HG02642 (cell line): Measurements from ENCODE around the gene TK1.
A peak's percentile ranks its signal among the peaks of the same experiment; 100 is the strongest.
"Not testable (repeated sequence)": the region's sequence is repeated elsewhere in the genome, so short reads cannot be mapped to it uniquely, and the experiment has no call there.

Source experiments
- ATAC-seq: cut with Tn5 transposase; IDR thresholded peaks from one replicate; pipeline ENCODE4 v1.9.1; 2021; ENCODE audit warnings: mild to moderate bottlenecking; ENCODE audit not compliant: unreplicated experiment, poor library complexity

TK1 gene

GRCh38 chr17:78186692-78187595, at the start of gene TK1, which contains the start of gene AFMID:
TSS of gene TK1 (minus strand) at chr17:78187052. CDS start at chr17:78186994, 58 bp downstream.
TSS of gene AFMID (plus strand) at chr17:78187362. CDS start at chr17:78187371, 9 bp downstream.
- peak; percentile 93 for ATAC-seq

DNA sequence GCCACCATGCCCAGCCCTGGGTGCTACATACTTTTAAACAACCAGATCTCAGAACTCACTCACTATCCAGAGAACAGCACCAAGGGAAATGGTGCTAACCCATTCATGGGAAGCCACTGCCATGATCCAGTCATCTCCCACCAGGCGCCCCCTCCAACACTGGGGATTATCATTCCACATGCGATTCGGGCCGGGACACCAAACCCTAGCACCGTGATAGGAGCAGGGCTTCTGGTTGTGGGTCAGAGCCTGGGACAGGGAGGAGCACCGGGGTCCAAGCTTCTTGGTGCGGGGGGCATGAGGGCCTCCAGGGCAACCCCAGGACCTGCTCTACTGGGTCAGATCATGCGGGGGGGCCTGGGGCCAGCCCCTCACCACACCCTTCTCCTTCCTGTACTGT, 49.0 kb upstream of the TK1 start:
- no peak for ATAC-seq

- ATAC-seq, result not testable (repeated sequence)
Measured at GRCh38 chr17:78235022-78235421, 48.2 kb upstream of the TK1 start.

GRCh38 chr17:78234261-78234865, 47.5 kb upstream of the TK1 start:
- ATAC-seq, result no peak

- ATAC-seq, result no peak
Measured at GRCh38 chr17:78233678-78234077, 46.8 kb upstream of the TK1 start.

DNA sequence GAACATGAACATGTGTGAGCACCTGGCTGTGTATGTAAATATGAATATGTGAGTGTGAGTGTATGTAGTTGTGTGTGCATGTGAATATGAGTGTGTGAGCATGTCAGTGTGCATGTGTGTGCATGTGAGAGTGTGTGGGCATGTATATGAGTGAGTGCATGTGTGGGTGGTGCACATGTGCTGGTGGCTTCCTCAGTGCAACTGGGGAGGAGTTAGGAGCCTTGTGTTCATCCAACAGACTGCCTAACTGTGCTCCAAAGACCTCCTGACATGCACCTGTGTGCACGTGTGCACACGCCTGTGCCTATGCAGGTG, 46.0 kb upstream of the TK1 start:
- ATAC-seq, result no peak

DNA sequence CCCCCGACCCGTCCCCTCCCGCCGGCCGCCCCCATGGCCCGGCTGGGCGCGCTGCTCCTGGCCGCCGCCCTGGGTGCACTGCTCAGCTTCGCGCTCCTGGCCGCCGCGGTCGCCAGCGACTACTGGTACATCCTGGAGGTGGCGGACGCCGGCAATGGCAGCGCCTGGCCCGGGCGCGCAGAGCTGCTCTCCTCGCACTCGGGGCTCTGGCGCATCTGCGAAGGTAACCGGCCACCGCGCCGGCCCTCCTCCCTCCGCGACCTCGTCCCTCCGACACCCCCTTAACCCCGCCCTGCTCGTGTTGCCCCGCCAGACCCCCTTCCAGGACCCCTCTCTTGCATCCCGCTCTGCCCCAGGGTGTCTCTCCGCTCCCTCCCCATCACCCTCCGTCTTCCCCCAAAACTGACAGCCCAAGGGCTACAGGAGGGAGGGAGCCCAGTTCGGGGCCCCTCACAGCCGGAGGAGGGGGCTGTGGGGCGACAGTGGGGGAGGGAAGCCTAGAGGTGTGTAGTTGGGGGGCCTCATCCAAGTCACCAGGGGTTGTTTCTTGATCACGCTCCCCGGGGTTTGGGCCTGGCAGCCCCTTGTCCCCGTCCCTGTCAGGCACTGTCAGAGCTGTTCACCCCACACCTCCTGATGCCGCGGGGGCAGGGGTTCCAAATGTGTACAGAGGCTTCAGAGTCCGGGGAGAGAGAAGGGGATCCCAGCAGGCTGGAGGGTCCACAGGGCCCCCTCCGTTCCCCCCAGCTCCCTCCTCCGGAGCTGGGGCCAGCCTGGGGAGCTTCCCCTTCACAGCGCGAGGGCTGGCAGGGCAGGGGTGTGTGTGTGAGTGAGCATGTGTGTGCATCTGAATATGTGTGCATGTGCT, 45.4 kb upstream of the TK1 start:
- ATAC-seq, result no peak

GRCh38 chr17:78230996-78231935, 44.4 kb upstream of the TK1 start, which contains the start of gene TMEM235:
TSS of gene TMEM235 (plus strand) at chr17:78231631. CDS start at chr17:78232024, 393 bp downstream.
- ATAC-seq, result no peak

DNA sequence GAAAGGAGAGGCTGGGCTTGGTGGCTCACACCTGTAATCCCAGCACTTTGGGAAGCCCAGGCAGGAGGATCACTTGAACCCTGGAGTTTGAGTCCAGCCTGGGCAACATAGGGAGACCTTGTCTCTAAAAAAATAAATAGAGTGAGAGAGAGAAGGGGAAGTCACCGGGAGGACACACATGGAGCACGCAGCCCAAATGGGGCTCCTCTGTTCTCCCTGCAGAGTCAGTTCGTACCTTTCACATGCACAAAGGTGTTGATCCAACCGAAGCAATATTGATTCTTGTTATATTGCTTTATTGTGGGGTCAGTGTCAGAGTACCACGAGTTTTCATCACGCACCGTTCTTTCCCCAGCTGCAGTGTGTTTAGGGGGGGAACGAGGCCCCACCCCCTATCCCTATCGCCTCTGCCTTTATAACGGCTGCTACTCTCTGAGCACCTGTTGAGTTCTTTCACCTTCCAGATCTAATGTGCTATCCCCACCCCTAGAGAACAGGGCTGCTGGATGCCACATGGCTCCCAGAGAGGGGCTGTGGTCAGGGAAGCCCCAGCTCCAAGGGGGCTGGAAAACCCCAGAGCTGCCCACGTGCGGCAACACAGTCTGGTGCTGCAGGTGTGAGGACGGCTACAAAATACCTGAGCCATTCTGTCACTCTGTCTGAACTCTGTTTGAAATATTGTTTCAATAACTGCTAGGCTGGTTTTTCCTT, 43.6 kb upstream of the TK1 start:
- ATAC-seq, result no peak

DNA sequence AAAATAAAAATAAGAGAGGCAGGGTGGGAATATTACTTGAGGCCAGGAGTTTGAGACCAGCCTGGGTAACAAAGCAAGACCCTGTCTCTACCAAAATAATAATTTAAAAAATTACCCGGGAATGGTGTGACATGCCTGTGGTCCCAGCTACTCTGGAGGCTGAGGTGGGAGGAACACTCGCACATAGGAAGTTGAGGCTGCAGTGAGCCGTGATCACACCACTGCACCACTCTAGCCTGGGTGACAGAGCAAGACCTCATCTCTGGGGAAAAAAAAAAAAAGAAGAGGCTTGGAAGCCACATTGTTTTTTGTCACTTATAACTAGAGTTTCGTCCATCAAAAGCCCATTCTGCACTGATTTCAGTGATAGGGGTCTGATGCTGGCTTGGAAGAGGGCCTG, 41.3 kb upstream of the TK1 start:
- no peak for ATAC-seq

DNA sequence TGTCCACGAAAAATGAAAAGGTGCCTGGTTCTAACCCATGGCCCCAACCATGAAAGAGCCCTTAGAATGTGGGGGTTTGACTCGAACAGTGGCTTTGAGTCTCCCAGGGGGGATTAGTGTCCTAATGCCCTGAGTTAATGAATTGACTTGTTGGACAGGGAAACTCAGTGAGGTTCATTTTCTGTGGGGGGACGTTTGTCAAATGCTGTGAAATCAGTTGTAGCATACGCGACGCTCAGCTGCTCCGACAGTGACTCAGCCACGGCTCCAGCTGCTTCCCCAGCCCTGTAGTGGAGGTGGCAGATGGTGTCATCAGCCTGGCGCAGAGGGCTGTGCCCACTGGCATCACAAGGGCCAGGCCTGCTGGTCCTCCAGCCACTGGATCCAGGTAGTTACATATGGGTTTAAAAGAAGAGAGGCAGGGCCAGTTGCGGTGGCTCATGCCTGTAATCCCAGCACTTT, 40.6 kb upstream of the TK1 start:
- no peak for ATAC-seq

DNA sequence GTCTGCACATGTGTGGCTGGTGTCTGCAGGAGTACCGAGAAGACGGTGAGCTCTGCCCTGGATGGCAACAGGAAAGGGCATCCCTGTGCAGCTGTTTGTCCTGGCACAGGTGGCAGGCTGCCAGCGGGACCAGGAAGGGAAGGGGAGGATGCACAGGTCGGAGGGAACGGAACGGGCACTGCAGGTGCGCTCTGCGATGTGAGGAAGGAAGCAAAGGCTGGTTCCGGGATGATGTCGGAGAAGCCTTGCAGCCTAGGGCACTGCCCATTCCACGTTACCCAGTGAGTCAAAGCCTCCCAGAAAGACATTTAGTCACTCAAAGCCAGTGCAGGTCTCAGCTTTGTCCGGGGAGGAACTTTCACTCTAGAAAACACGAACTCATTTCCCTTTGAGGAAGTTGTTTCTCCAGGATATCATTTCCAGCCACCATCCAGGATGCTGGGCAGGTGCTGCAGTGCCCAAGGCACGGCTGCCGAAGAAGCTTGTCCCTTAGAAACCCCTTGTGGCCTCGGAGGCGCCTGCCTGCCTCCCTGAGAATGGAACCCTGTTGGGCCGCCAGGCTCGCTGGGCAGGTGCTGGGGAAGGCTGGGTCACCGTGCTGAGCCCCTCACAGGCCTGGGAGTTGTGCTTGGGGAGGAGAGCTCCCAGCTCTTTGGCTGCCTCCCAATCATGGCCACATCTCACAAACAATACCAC, 40.1 kb upstream of the TK1 start:
- ATAC-seq, result no peak

- no peak for ATAC-seq
Measured at GRCh38 chr17:78226055-78226758, 39.4 kb upstream of the TK1 start.

DNA sequence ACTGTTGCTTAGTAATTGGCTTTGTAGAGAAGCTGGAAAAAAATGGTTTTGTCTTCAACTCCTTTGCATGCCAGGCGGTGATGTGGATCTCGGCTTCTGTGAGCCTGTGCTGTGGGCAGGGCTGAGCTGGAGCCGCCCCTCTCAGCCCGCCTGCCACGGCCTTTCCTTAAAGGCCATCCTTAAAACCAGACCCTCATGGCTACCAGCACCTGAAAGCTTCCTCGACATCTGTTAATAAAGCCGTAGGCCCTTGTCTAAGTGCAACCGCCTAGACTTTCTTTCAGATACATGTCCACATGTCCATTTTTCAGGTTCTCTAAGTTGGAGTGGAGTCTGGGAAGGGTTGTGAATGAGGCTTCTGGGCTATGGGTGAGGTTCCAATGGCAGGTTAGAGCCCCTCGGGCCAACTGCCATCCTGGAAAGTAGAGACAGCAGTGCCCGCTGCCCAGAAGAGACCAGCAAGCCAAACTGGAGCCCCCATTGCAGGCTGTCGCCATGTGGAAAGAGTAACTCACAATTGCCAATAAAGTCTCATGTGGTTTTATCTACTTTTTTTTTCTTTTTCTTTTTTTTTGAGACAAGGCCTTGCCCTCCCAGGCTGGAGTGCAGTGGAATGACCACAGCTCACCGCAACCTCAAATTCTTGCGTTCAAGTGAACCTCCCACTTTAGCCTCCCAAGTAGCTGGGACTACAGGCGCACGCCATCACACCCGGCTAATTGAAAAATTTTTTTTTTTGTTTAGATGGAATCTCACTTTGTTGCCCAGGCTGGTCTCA, 38.4 kb upstream of the TK1 start:
- ATAC-seq, result no peak

DNA sequence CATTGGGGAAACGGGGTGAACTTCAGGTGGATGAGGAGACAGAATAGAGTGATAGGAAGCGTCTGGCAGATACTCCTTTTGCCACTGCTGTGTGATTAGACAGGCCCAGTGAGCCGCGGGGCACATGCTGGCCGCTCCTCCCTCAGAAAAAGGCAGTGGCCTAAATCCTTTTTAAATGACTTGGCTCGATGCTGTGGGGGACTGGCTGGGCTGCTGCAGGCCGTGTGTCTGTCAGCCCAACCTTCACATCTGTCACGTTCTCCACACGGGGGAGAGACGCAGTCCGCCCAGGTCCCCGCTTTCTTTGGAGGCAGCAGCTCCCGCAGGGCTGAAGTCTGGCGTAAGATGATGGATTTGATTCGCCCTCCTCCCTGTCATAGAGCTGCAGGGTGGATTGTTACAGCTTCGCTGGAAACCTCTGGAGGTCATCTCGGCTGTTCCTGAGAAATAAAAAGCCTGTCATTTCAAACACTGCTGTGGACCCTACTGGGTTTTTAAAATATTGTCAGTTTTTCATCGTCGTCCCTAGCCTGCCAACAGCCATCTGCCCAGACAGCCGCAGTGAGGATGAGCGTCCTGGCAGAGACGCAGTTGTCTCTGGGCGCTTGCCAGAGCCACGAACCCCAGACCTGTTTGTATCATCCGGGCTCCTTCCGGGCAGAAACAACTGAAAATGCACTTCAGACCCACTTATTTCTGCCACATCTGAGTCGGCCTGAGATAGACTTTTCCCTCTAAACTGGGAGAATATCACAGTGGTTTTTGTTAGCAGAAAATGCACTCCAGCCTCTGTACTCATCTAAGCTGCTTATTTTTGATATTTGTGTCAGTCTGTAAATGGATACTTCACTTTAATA, 37.6 kb upstream of the TK1 start:
- ATAC-seq, result no peak

DNA sequence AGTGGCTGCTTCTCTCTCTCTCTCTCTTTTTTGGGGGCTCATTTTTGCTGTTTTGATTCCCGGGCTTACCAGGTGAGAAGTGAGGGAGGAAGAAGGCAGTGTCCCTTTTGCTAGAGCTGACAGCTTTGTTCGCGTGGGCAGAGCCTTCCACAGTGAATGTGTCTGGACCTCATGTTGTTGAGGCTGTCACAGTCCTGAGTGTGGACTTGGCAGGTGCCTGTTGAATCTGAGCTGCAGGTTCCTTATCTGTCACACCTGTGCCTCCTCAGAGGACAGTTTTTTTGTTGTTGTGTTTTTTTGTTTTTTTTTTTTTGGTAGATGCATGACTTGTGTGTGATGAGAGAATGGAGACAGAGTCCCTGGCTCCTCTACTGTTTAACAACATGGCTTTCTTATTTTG, 36.9 kb upstream of the TK1 start:
- ATAC-seq, result no peak
